ENCODE measurements around the gene CNKSR2.

The CNKSR2 gene

DNA sequence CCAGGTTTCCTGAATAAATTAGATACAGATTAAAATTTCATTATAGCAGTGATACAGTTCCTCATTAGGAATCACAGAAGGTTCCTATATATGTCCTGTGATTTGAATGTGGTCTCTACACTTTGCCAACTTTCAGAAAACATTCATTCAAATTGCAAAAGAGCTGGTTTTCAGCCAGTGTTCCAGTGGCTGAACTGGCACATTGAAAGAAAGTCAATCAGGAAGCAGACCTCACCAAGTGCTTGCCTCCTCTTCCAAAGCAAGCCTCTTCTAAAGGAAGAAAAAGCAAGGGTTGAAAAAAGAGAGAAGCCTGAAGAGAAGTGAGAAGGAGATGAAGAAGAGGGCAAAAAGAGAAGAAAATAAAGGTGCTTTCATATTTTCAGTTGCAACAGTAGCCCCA lies 271.2 kb downstream of the CNKSR2 start:
- Histone ChIP-seq H3K27ac (ENCODE audit: low read length) (no peak overlapping the region), H3K36me3 (ENCODE audit: control insufficient read depth, insufficient read depth, low read length) (no peaks in the 10 kb centered on the region), H3K27me3 (ENCODE audit: control insufficient read depth, insufficient read depth, low read length) (no peaks in the 10 kb centered on the region), H3K9me3 (ENCODE audit: control insufficient read depth, insufficient read depth, low read length) (no peaks in the 10 kb centered on the region), H3K4me1 (ENCODE audit: control insufficient read depth, insufficient read depth, low read length) (no peaks in the 10 kb centered on the region), H3K4me3 (ENCODE audit: low read length) (no peak overlapping the region)
- no peak for DNase-seq (ENCODE audit: low read depth, low spot score)

GRCh38 chrX:21645886-21646285 lies 271.7 kb downstream of the CNKSR2 start:
- Histone ChIP-seq H3K36me3 (ENCODE audit: control insufficient read depth, insufficient read depth, low read length) (no peaks in the 10 kb centered on the region), H3K27me3 (ENCODE audit: control insufficient read depth, insufficient read depth, low read length) (no peaks in the 10 kb centered on the region), H3K27ac (ENCODE audit: low read length) (no peak overlapping the region), H3K4me3 (ENCODE audit: low read length) (no peak overlapping the region), H3K4me1 (ENCODE audit: control insufficient read depth, insufficient read depth, low read length) (no peaks in the 10 kb centered on the region), H3K9me3 (ENCODE audit: control insufficient read depth, insufficient read depth, low read length) (no peaks in the 10 kb centered on the region)
- DNase-seq (ENCODE audit: low read depth, low spot score): no peak
- no CpG with 5 or more reads among the region's 3 CpGs for WGBS (ENCODE audit: insufficient coverage, insufficient read length)

DNA sequence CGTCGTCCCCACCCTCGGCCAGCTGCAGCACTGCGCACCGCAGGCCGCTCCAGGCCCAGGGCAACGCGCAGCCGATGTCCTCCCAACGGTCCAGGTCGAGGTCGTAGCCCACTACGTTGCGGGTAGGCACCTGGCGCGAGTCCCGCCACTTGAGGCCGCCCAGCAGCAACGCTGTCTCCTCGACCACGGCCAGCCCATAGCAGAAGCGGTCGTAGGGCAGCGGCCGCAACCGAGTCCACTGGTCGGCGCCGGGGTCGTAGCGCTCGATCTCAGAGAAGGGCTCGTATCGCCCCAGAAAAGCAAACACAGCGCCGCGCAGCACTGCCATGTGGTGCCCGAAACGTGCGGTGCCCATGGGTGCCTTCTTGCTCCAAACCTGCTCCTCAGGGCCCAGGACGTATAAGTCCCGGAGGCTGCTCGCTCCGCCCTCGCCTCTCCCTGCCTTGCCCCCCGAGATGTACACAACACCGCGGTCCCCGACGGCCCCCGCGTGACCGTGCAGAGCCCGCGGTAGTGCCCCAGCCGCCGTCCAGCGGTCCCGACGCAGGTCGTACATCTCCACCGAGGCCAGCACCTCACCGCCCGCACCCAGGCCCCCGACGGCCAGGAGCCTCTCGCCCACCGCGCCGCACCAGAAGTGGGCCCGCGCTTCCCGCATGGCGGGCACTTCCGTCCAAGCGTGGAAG lies 281.8 kb downstream of the CNKSR2 start:
- no peaks in the 10 kb centered on the region for H3K36me3 ChIP-seq (ENCODE audit: control insufficient read depth, insufficient read depth, low read length)
- H3K27ac ChIP-seq (ENCODE audit: low read length): no peak overlapping the region
- no peaks in the 10 kb centered on the region for H3K27me3 ChIP-seq (ENCODE audit: control insufficient read depth, insufficient read depth, low read length)
- H3K4me1 ChIP-seq (ENCODE audit: control insufficient read depth, insufficient read depth, low read length): no peaks in the 10 kb centered on the region
- no peaks in the 10 kb centered on the region for H3K9me3 ChIP-seq (ENCODE audit: control insufficient read depth, insufficient read depth, low read length)
- no peak for DNase-seq (ENCODE audit: low read depth, low spot score)
- no peak overlapping the region for H3K4me3 ChIP-seq (ENCODE audit: low read length)
- no CpG with 5 or more reads among the region's 76 CpGs for WGBS (ENCODE audit: insufficient coverage, insufficient read length)

DNA sequence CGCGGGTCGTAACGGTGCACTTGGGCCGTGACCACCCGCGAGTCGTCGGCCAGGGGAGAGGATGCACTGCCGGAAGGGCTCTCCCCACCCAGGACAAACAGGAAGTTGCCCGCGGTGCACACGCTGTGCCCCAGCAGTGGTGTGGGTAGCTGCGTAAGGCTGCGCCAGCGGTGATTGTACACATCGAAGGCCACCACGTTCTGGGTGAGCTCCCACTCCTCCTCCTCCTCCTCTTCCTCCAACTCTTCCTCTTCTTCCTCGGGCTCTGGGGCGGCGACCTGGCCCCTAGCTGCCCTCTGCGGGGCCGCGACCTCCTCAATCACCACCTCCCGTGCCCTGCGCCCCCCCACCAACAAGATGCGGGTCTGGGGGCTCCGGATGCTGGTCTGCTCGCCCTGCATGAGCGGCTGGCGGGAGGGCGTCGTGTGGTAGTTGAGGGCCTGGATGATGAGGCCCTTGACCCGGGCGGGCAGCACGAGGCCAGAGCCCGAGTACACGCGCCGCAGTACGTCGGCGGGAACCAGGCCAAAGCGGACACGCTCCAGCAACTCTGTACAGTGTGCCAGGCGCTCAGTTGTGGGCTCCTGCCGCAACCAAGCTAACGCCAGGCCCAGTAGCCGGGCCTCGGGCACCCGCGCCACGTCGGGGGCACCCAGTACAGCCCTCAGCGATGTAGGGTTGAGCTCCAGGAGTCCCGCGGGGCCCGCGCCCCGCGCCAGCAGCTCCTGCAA lies 282.5 kb downstream of the CNKSR2 start:
- WGBS (ENCODE audit: insufficient coverage, insufficient read length): no CpG with 5 or more reads among the region's 61 CpGs
- no peak for DNase-seq (ENCODE audit: low read depth, low spot score)

GRCh38 chrX:21657318-21658151 lies 283.3 kb downstream of the CNKSR2 start:
- no peak for DNase-seq (ENCODE audit: low read depth, low spot score)
- Histone ChIP-seq H3K4me3 (ENCODE audit: low read length) (peak overlapping the region; percentile 52; the same call in 1 of the 2 replicates), H3K36me3 (ENCODE audit: control insufficient read depth, insufficient read depth, low read length) (no peaks in the 10 kb centered on the region), H3K27me3 (ENCODE audit: control insufficient read depth, insufficient read depth, low read length) (no peaks in the 10 kb centered on the region), H3K9me3 (ENCODE audit: control insufficient read depth, insufficient read depth, low read length) (no peaks in the 10 kb centered on the region), H3K4me1 (ENCODE audit: control insufficient read depth, insufficient read depth, low read length) (no peaks in the 10 kb centered on the region), H3K27ac (ENCODE audit: low read length) (no peak overlapping the region)
- WGBS (ENCODE audit: insufficient coverage, insufficient read length): no CpG with 5 or more reads among the region's 57 CpGs

More for the DNA sequence above, 282.5 kb downstream of the CNKSR2 start:
- Histone ChIP-seq H3K9me3 (ENCODE audit: control insufficient read depth, insufficient read depth, low read length) (no peaks in the 10 kb centered on the region), H3K27me3 (ENCODE audit: control insufficient read depth, insufficient read depth, low read length) (no peaks in the 10 kb centered on the region), H3K4me1 (ENCODE audit: control insufficient read depth, insufficient read depth, low read length) (no peaks in the 10 kb centered on the region), H3K36me3 (ENCODE audit: control insufficient read depth, insufficient read depth, low read length) (no peaks in the 10 kb centered on the region), H3K27ac (ENCODE audit: low read length) (no peak overlapping the region), H3K4me3 (ENCODE audit: low read length) (no peak overlapping the region)

DNA sequence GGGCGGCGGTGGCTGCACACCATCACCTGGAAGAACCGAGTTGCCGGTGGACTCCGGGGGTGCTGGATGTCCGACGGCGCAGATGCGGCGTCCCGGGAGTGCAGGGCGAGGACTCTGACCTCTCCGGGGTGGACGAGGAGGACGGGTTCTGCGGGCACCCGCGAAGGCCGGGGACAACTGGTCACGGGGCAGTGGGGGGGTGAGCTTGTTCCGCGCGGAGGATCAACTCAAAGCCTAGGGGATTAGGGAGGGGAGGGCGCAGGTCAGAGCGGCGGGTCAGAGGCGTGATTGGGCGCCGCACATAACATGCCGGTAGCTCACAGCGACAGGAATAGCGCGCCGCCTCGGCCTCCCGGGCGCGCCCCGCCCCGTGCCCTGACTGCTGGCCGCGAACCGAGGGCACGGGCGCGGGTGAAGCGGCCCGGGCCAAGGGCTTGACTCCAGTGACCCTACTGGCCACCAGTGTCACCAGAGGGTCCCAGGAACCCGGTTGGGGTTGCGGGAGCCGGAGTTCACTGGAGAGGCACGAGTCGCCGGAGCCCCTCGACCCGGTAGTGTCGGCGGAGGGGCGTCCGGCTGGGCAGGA lies 284.0 kb downstream of the CNKSR2 start, which contains the start of gene KLHL34:
Gene KLHL34 (minus strand): TSS at position 179 of the 586 bp plus-strand sequence. CDS start 542 bp downstream, outside the sequence.
- Histone ChIP-seq H3K4me1 (ENCODE audit: control insufficient read depth, insufficient read depth, low read length) (no peaks in the 10 kb centered on the region), H3K27ac (ENCODE audit: low read length) (no peak within 1 kb of the TSS), H3K9me3 (ENCODE audit: control insufficient read depth, insufficient read depth, low read length) (no peaks in the 10 kb centered on the region), H3K36me3 (ENCODE audit: control insufficient read depth, insufficient read depth, low read length) (no peaks in the 10 kb centered on the region), H3K27me3 (ENCODE audit: control insufficient read depth, insufficient read depth, low read length) (no peaks in the 10 kb centered on the region), H3K4me3 (ENCODE audit: low read length) (peak within 1 kb of the TSS; percentile 52; the same call in 1 of the 2 replicates)
- WGBS (ENCODE audit: insufficient coverage, insufficient read length): no CpG with 5 or more reads among the region's 60 CpGs
- no peak for DNase-seq (ENCODE audit: low read depth, low spot score)

DNA sequence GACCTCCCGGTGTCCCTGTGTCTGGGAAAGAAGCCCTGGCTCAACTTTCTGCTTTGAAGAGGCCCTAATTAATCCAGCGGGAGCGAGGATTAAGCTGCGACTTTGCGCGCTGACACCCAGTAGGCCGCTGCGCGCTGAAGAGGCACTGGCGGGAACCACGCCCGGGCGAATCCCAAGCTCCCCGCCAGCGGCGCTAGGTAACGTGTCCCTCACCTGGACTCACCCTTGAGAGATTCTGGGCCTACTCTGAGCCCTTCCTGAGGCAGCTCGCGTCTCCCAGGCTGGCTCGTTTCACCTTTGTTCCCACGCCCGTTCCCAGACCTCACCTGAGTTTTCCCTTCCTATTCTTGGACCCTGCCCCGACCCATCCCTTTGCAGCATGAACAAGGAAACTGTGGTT lies 284.5 kb downstream of the CNKSR2 start:
- no peaks in the 10 kb centered on the region for H3K4me1 ChIP-seq (ENCODE audit: control insufficient read depth, insufficient read depth, low read length)
- no peak for DNase-seq (ENCODE audit: low read depth, low spot score)
- WGBS (ENCODE audit: insufficient coverage, insufficient read length): no CpG with 5 or more reads among the region's 23 CpGs
- H3K9me3 ChIP-seq (ENCODE audit: control insufficient read depth, insufficient read depth, low read length): no peaks in the 10 kb centered on the region
- peak overlapping the region; percentile 52; the same call in 1 of the 2 replicates for H3K4me3 ChIP-seq (ENCODE audit: low read length)
- H3K27me3 ChIP-seq (ENCODE audit: control insufficient read depth, insufficient read depth, low read length): no peaks in the 10 kb centered on the region
- H3K36me3 ChIP-seq (ENCODE audit: control insufficient read depth, insufficient read depth, low read length): no peaks in the 10 kb centered on the region
- H3K27ac ChIP-seq (ENCODE audit: low read length): no peak overlapping the region

- H3K27me3 ChIP-seq (ENCODE audit: control insufficient read depth, insufficient read depth, low read length): no peaks in the 10 kb centered on the region
- no peak overlapping the region for H3K27ac ChIP-seq (ENCODE audit: low read length)
- H3K9me3 ChIP-seq (ENCODE audit: control insufficient read depth, insufficient read depth, low read length): no peaks in the 10 kb centered on the region
- no peaks in the 10 kb centered on the region for H3K4me1 ChIP-seq (ENCODE audit: control insufficient read depth, insufficient read depth, low read length)
- DNase-seq (ENCODE audit: low read depth, low spot score): no peak
- no CpG with 5 or more reads among the region's 3 CpGs for WGBS (ENCODE audit: insufficient coverage, insufficient read length)
- H3K4me3 ChIP-seq (ENCODE audit: low read length): no peak overlapping the region
- no peaks in the 10 kb centered on the region for H3K36me3 ChIP-seq (ENCODE audit: control insufficient read depth, insufficient read depth, low read length)
These were observed 285.1 kb downstream of the CNKSR2 start for GRCh38 chrX:21659320-21659719.

GRCh38 chrX:21660156-21660555 lies 285.9 kb downstream of the CNKSR2 start:
- no peaks in the 10 kb centered on the region for H3K9me3 ChIP-seq (ENCODE audit: control insufficient read depth, insufficient read depth, low read length)
- H3K4me1 ChIP-seq (ENCODE audit: control insufficient read depth, insufficient read depth, low read length): no peaks in the 10 kb centered on the region
- no peak overlapping the region for H3K4me3 ChIP-seq (ENCODE audit: low read length)
- H3K27ac ChIP-seq (ENCODE audit: low read length): no peak overlapping the region
- no peaks in the 10 kb centered on the region for H3K36me3 ChIP-seq (ENCODE audit: control insufficient read depth, insufficient read depth, low read length)
- no peaks in the 10 kb centered on the region for H3K27me3 ChIP-seq (ENCODE audit: control insufficient read depth, insufficient read depth, low read length)
- DNase-seq (ENCODE audit: low read depth, low spot score): no peak
- no CpG with 5 or more reads among the region's 2 CpGs for WGBS (ENCODE audit: insufficient coverage, insufficient read length)

DNA sequence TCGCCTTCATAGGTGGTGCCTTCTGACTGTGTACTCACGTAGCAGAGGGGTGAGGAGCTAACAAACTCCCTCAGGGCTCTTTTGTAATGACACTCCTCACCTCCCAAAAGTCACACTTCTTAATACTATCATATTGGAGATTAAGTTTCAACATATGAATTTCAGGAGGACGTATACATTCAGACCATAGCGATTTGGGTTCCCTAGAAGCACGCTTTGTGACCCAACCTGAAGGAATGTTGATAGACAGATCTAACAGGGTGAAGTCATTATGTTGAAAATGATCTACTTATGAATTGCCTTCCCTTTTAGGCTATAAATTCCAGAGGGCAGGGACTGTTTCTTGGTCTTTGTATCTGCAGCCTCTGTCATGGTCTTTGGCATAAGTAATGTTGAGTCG lies 287.1 kb downstream of the CNKSR2 start:
- Histone ChIP-seq H3K9me3 (ENCODE audit: control insufficient read depth, insufficient read depth, low read length) (no peaks in the 10 kb centered on the region), H3K4me3 (ENCODE audit: low read length) (no peak overlapping the region), H3K27ac (ENCODE audit: low read length) (no peak overlapping the region), H3K4me1 (ENCODE audit: control insufficient read depth, insufficient read depth, low read length) (no peaks in the 10 kb centered on the region), H3K27me3 (ENCODE audit: control insufficient read depth, insufficient read depth, low read length) (no peaks in the 10 kb centered on the region), H3K36me3 (ENCODE audit: control insufficient read depth, insufficient read depth, low read length) (no peaks in the 10 kb centered on the region)
- WGBS (ENCODE audit: insufficient coverage, insufficient read length): no CpG with 5 or more reads among the region's 6 CpGs
- DNase-seq (ENCODE audit: low read depth, low spot score): no peak

Measured in iPS DF 6.9 (cell line).